T47D (cell line): ENCODE data around the gene CAND1.
"Not testable (repeated sequence)": the region's sequence is repeated elsewhere in the genome, so short reads cannot be mapped to it uniquely, and the experiment has no call there.

ENCODE experiments used
- DNase-seq, 2 experiments: peaks; one replicate each; pipeline versions ENCODE4 v3.0.0 to v3.0.0-alpha.2; 2011 to 2012; ENCODE audit warnings: low read depth in 1 of 2, low spot score in 1 of 2
- JUND ChIP-seq: IDR thresholded peaks from 2 replicates; pipeline ENCODE4 v1.6.1; 2012; ENCODE audit warnings: low read depth
- in situ Hi-C: cut with HindIII; loops from 2 replicates; pipeline ENCODE4 v1.10.0; 2016; ENCODE audit warnings: low sequenced_read_pairs, low pct_unique_long_range_greater_than_20kb

Gene CAND1

GRCh38 chr12:67327466-67327865 is 58.3 kb downstream of the CAND1 start:
- in situ Hi-C loops: no loop called here
- TF ChIP-seq JUND: no peak
- DNase-seq: no peak

GRCh38 chr12:67331123-67331522 is 62.0 kb downstream of the CAND1 start:
- TF ChIP-seq JUND: no peak
- in situ Hi-C loops: no loop called here
- no peak for DNase-seq

GRCh38 chr12:67331828-67332227 is 62.7 kb downstream of the CAND1 start:
- in situ Hi-C loops: no loop called here
- no peak for DNase-seq
- no peak for TF ChIP-seq JUND

GRCh38 chr12:67333649-67334048 is 64.5 kb downstream of the CAND1 start:
- in situ Hi-C loops: no loop called here
- TF ChIP-seq JUND: no peak
- DNase-seq: no peak

- in situ Hi-C loops: no loop called here
- no peak for DNase-seq
- no peak for TF ChIP-seq JUND
These were observed 69.3 kb downstream of the CAND1 start for GRCh38 chr12:67338426-67338825.

- TF ChIP-seq JUND: no peak
- no peak for DNase-seq
- in situ Hi-C loops: no loop called here
These were observed 70.4 kb downstream of the CAND1 start for GRCh38 chr12:67339530-67339929.

GRCh38 chr12:67341086-67341485 is 71.9 kb downstream of the CAND1 start:
- in situ Hi-C loops: not testable (repeated sequence)

GRCh38 chr12:67344979-67345710 is 76.0 kb downstream of the CAND1 start:
- TF ChIP-seq JUND: no peak
- in situ Hi-C loops: no loop called here
- no peak for DNase-seq

More at GRCh38 chr12:67341086-67341485, 71.9 kb downstream of the CAND1 start:
- DNase-seq: not testable (repeated sequence)

- in situ Hi-C loops: no loop called here
- no peak for DNase-seq
- TF ChIP-seq JUND: no peak
These were observed 79.5 kb downstream of the CAND1 start for GRCh38 chr12:67348683-67349082.

GRCh38 chr12:67352682-67353081 is 83.5 kb downstream of the CAND1 start:
- TF ChIP-seq JUND: no peak
- no peak for DNase-seq
- in situ Hi-C loops: no loop called here

- in situ Hi-C loops: no loop called here
- DNase-seq: no peak
- TF ChIP-seq JUND: no peak
These were observed 85.2 kb downstream of the CAND1 start for GRCh38 chr12:67354322-67354721.

- no peak for DNase-seq
- in situ Hi-C loops: no loop called here
- TF ChIP-seq JUND: no peak
These were observed 85.8 kb downstream of the CAND1 start for GRCh38 chr12:67354966-67355365.

- no peak for TF ChIP-seq JUND
- in situ Hi-C loops: no loop called here
- DNase-seq: peak; percentile 18 to 71
These were observed 86.5 kb downstream of the CAND1 start for GRCh38 chr12:67355428-67356379.
